ENCODE results near the gene CCNL1. TPM values are rescaled to one million over a fixed set of nuclear protein-coding genes. Genes with fewer than 3 reads are reported as not detected.

The CCNL1 gene
- total and polyA plus RNA-seq, 8 donors = 30.2 to 149 (median 43.5) TPM

DNA sequence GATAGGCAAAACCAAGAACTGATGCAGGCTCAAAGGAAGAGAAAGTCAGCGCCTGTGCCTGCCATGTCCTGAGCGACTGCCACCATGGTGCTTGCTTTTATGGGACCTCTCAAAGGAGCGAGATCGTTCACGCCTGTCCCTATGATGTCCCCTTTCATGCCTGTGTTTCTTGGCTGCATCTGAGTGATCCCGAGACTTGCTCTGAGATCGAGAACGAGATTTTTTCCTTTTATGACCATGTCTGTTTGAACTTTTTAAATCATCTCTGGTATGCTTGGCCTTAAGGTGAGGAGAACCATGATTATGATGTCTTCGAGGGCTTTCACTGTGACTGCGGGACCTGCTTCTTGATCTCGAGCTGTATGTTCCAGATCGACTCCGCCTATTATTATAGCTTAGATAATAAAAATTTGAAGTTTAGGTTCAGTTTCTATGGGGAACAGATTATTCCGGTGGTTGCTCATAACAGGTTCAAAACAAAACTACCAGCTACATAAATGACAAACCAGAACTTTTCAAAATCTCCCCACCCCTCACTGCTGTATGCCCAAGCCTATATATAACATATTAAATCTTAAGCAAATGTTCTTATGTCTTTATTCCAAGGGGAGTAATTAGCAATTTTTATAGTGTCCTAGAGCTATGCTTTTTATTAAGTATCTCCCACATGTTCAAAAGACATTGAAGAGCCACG lies 11.6 kb downstream of the CCNL1 start:
- 86 to 92% methylated on average over 15 of the region's 15 CpGs for WGBS, 2 donors
- no peaks in the 10 kb centered on the region for H3K9me3 ChIP-seq
- no peak overlapping the region for H3K4me3 ChIP-seq
- H3K27me3 ChIP-seq = no peaks in the 10 kb centered on the region
- DNase-seq (no peak), FAIRE-seq (no peak), ATAC-seq (no peak)
- TF ChIP-seq, protein P1, sequence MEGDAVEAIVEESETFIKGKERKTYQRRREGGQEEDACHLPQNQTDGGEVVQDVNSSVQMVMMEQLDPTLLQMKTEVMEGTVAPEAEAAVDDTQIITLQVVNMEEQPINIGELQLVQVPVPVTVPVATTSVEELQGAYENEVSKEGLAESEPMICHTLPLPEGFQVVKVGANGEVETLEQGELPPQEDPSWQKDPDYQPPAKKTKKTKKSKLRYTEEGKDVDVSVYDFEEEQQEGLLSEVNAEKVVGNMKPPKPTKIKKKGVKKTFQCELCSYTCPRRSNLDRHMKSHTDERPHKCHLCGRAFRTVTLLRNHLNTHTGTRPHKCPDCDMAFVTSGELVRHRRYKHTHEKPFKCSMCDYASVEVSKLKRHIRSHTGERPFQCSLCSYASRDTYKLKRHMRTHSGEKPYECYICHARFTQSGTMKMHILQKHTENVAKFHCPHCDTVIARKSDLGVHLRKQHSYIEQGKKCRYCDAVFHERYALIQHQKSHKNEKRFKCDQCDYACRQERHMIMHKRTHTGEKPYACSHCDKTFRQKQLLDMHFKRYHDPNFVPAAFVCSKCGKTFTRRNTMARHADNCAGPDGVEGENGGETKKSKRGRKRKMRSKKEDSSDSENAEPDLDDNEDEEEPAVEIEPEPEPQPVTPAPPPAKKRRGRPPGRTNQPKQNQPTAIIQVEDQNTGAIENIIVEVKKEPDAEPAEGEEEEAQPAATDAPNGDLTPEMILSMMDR (IDR thresholded peaks at IDR 0.05) = no peak
- H3K27ac ChIP-seq = no peak overlapping the region
- intact Hi-C loops (cut with DNase I) = no loop called here
- H3K36me3 ChIP-seq = peaks cover 11 to 87% (median 57%) of the 10 kb centered on the region in 3 donors
- peaks cover 0 to 5% (median 3%) of the 10 kb centered on the region in 3 donors for H3K4me1 ChIP-seq

DNA sequence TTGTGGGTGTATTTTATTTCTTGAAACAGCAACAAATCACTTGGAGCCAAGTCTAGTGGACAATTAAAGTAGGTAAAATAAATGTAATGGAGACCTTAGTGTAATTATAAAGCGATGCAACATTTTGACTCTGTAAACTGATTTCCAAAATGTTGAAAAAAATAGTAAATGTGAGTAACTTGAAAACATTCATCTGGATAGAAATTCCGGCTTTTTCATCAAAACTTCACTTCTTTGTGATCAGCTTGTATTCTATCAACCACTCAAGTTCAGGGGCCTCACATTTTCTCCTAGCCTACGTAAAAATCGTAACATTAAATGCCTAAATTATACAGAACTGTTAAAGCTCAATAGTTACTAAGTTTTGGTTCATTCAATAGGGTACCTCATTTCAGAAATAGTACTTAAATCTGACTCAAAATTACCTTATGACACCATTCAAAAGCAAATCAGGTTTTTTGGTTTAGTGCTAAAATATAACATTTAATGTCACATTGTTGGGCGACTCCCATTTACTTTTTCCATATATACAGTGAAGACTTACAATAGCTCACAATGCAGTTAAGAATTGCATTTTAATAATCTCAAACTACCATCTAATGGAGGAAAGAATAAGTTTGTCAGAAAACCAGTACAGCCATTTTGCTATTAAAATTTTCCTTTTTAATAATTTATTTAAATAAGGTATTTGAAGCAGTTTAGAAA lies 12.7 kb downstream of the CCNL1 start:
- peaks cover 11 to 76% (median 50%) of the 10 kb centered on the region in 3 donors for H3K36me3 ChIP-seq
- no peak for FAIRE-seq
- intact Hi-C loops (cut with DNase I) = no loop called here

DNA sequence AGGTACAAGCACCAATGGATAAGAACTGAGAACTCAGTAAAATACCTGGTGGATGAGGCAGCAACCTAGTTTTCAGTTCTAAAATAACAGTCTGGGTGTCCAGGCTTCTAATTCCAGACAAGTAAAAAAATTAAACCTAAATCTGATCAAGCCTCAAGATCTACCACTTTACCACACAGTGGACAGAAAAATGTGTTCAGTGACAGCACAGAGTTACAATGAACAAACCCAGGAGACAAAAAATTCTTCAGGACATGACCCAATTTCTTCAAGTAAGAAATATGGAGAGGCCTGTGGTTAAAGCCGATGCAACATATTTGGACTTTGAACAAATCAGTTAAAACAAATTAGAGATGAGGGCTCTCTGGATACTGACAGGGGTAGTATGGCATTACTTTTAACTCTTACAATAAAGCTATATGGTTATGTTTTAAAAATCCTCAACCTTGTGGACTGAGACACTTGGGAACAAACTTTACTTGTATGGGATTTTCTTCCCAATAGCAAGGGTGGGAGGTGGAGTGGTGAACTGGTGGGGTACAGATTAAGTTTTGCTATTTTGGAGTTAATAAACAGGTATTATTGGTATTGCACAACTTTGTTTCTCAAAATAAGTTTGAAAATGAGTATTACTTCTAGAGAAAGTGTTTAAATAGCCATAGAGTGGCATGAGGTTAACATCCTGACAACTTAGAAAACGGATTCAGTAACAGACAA lies 14.2 kb downstream of the CCNL1 start:
- DNase-seq = no peak
- H3K4me3 ChIP-seq = no peak overlapping the region
- peaks cover 8 to 62% (median 38%) of the 10 kb centered on the region in 3 donors for H3K36me3 ChIP-seq
- H3K27ac ChIP-seq = no peak overlapping the region
- no peak for ATAC-seq
- FAIRE-seq = no peak
- 57 to 72% methylated on average over 2 of the region's 2 CpGs for WGBS, 2 donors
- no peaks in the 10 kb centered on the region for H3K27me3 ChIP-seq
- intact Hi-C loops (cut with DNase I) = no loop called here
- no peaks in the 10 kb centered on the region for H3K9me3 ChIP-seq
- no peaks in the 10 kb centered on the region for H3K4me1 ChIP-seq
- TF ChIP-seq, protein P1 (IDR thresholded peaks at IDR 0.05) = no peak

More for the DNA sequence above, 12.7 kb downstream of the CCNL1 start:
- Histone ChIP-seq H3K9me3 (no peaks in the 10 kb centered on the region), H3K4me3 (no peak overlapping the region), H3K27ac (no peak overlapping the region), H3K4me1 (no peaks in the 10 kb centered on the region), H3K27me3 (no peaks in the 10 kb centered on the region)
- WGBS, 2 donors = 91 to 94% methylated on average over 5 of the region's 5 CpGs
- TF ChIP-seq, protein P1 (IDR thresholded peaks at IDR 0.05) = no peak
- DNase-seq (no peak), ATAC-seq (no peak)

DNA sequence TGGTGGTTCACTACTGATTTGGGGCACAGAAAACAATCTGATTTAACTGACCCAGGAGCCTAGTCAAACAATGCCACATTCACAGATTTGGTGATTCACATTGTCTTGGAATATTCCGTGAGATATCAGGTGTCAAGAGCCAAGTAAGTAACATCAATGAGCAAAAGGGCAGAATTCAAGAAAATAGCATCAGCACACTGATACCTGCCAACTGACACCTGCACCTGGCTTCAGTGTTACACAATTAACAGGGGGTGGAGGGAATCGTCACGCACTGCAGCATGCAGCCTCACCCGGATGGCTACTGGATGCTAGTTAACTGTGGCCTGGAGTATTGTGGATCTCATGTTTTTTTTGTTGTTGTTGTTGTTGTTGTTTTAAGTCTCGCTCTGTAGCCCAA lies 17.6 kb downstream of the CCNL1 start:
- no peak for FAIRE-seq
- Histone ChIP-seq H3K27ac (no peak overlapping the region), H3K4me3 (no peak overlapping the region), H3K4me1 (peaks cover under 1 to 5% (median 4%) of the 10 kb centered on the region in 3 donors), H3K27me3 (no peaks in the 10 kb centered on the region), H3K9me3 (no peaks in the 10 kb centered on the region), H3K36me3 (peaks cover 0 to 27% (median 5%) of the 10 kb centered on the region in 3 donors)
- intact Hi-C loops (cut with DNase I) = no loop called here
- WGBS, 2 donors = 60 to 64% methylated on average over 5 of the region's 5 CpGs
- TF ChIP-seq, protein P1 (IDR thresholded peaks at IDR 0.05) = no peak
- no peak for DNase-seq
- peak in 1 of 4 donors; percentile 26 for ATAC-seq
